Caco-2 (cell line): ENCODE data around the gene LDLRAD4. TPM values are rescaled to one million over a fixed set of nuclear protein-coding genes. Genes with fewer than 3 reads are reported as not detected.

Experiments
- BruUV-seq: library from RNA; stranded (reverse); fragments of 400-500 nt; replicated peaks from 2 replicates; lab custom pipeline; 2021; lab: Mats Ljungman, UMichigan
- CTCF ChIA-PET: fragments of 300-600 bp; sonication (Branson Sonifier 250); formaldehyde crosslinking; loops from one replicate; lab custom pipeline; 2022; ENCODE audit warnings: antibody characterized with exemption; lab: Charles Lee
- POLR2A ChIA-PET: fragments of 300-600 bp; sonication (Branson Sonifier 250); formaldehyde crosslinking; loops from one replicate; lab custom pipeline; 2022; ENCODE audit warnings: antibody characterized with exemption; lab: Charles Lee
- DNase-seq, 2 experiments: peaks; one replicate each; pipeline versions ENCODE4 v3.0.0 to v3.0.0-alpha.2; 2020 to 2022
- H3K27me3 ChIP-seq: replicated peaks from 2 replicates; pipeline ENCODE4 v1.6.0; 2011; ENCODE audit warnings: low read length; ENCODE audit not compliant: control insufficient read depth, insufficient read depth
- H3K36me3 ChIP-seq: 2 replicates; pipeline ENCODE4 v1.5.1; 2011; ENCODE audit warnings: low read length; ENCODE audit not compliant: control insufficient read depth, insufficient read depth
- H3K4me1 ChIP-seq: fragments of 250-450 bp; sonication (Bioruptor Pico); 2 replicates; pipeline ENCODE4 v1.5.1; 2020; ENCODE audit warnings: mild to moderate bottlenecking
- H3K4me3 ChIP-seq: 2 replicates; pipeline ENCODE4 v1.5.1; 2011; ENCODE audit warnings: low read depth, mild to moderate bottlenecking, control low read depth, low read length
- H3K9me3 ChIP-seq: fragments of 250-450 bp; sonication (Bioruptor Pico); 2 replicates; pipeline ENCODE4 v1.5.1; 2020; ENCODE audit warnings: mild to moderate bottlenecking, moderate library complexity
- H3K27ac Mint-ChIP-seq: one replicate; pipeline ENCODE4 v1.8.0; 2022; ENCODE audit warnings: mixed read lengths; ENCODE audit not compliant: unreplicated experiment
- H3K27me3 Mint-ChIP-seq: one replicate; pipeline ENCODE4 v1.8.0; 2022; ENCODE audit warnings: mixed read lengths; ENCODE audit not compliant: insufficient read depth, unreplicated experiment
- H3K36me3 Mint-ChIP-seq: one replicate; pipeline ENCODE4 v1.8.0; 2022; ENCODE audit warnings: mild to moderate bottlenecking, mixed read lengths; ENCODE audit not compliant: insufficient read depth, unreplicated experiment
- H3K4me1 Mint-ChIP-seq: one replicate; pipeline ENCODE4 v1.8.0; 2022; ENCODE audit warnings: low read depth, mixed read lengths; ENCODE audit not compliant: unreplicated experiment
- H3K4me3 Mint-ChIP-seq: one replicate; pipeline ENCODE4 v1.8.0; 2022; ENCODE audit warnings: mild to moderate bottlenecking, moderate library complexity, mixed read lengths; ENCODE audit not compliant: unreplicated experiment
- H3K9me3 Mint-ChIP-seq: one replicate; pipeline ENCODE4 v1.8.0; 2022; ENCODE audit warnings: mixed read lengths; ENCODE audit not compliant: unreplicated experiment
- CTCF ChIP-seq, 2 experiments: fragments of 200-600 bp in 1 of 2; IDR thresholded peaks; 1 replicate in 1 of 2; 2 replicates in 1 of 2; pipeline versions ENCODE4 v1.5.1 to v1.8.0; 2011 to 2022; ENCODE audit warnings: antibody characterized with exemption in 1 of 2, control low read depth in 1 of 2, inconsistent platforms in 1 of 2, low read depth in 1 of 2, low read length in 1 of 2, mild to moderate bottlenecking in 1 of 2, moderate library complexity in 1 of 2; ENCODE audit not compliant: insufficient read depth in 1 of 2, severe bottlenecking in 1 of 2, unreplicated experiment in 1 of 2
- intact Hi-C: fragments of 100-400 bp; cut with micrococcal nuclease; formaldehyde crosslinking; loops from one replicate; pipeline ENCODE4 v1.10.0; 2022; ENCODE audit not compliant: unreplicated experiment
- total RNA-seq: library from RNA; stranded (reverse); gene quantifications from 2 replicates; pipeline ENCODE4 v1.2.3, GENCODE V29; 2022

Gene LDLRAD4
- total RNA-seq, 1 experiment from 2014 or later, result 1.2 TPM

GRCh38 chr18:13414102-13414501, 195.5 kb downstream of the LDLRAD4 start:
- BruUV-seq, result no TSS peak
- no peak for TF ChIP-seq CTCF (IDR thresholded peaks at IDR 0.05; ENCODE audit: insufficient read depth in 1 of 2, low read depth in 1 of 2, low read length in 1 of 2, severe bottlenecking in 1 of 2, unreplicated experiment in 1 of 2)
- peaks cover 5% of the 10 kb centered on the region for H3K27me3 Mint-ChIP-seq
- no peak overlapping the region for H3K27ac Mint-ChIP-seq
- H3K4me1 ChIP-seq, result no peaks in the 10 kb centered on the region
- CTCF ChIA-PET, result no interaction called here
- H3K4me1 Mint-ChIP-seq, result no peaks in the 10 kb centered on the region
- DNase-seq, result no peak
- POLR2A ChIA-PET, result no interaction called here
- H3K9me3 ChIP-seq, result no peaks in the 10 kb centered on the region
- no peak overlapping the region for H3K4me3 Mint-ChIP-seq
- H3K27me3 ChIP-seq, result no peaks in the 10 kb centered on the region; the same call in 1 of the 2 replicates
- intact Hi-C loops, result no loop called here
- no peaks in the 10 kb centered on the region for H3K36me3 ChIP-seq
- no peaks in the 10 kb centered on the region for H3K36me3 Mint-ChIP-seq
- H3K9me3 Mint-ChIP-seq, result no peaks in the 10 kb centered on the region
- no peak overlapping the region for H3K4me3 ChIP-seq

GRCh38 chr18:13414521-13414920, 196.0 kb downstream of the LDLRAD4 start:
- no peak overlapping the region for H3K27ac Mint-ChIP-seq
- no peaks in the 10 kb centered on the region for H3K4me1 ChIP-seq
- intact Hi-C loops, result no loop called here
- peaks cover 5% of the 10 kb centered on the region for H3K27me3 Mint-ChIP-seq
- no peaks in the 10 kb centered on the region; the same call in 1 of the 2 replicates for H3K27me3 ChIP-seq
- H3K36me3 Mint-ChIP-seq, result no peaks in the 10 kb centered on the region
- no peak for DNase-seq
- no peaks in the 10 kb centered on the region for H3K9me3 ChIP-seq
- TF ChIP-seq CTCF (IDR thresholded peaks at IDR 0.05; ENCODE audit: insufficient read depth in 1 of 2, low read depth in 1 of 2, low read length in 1 of 2, severe bottlenecking in 1 of 2, unreplicated experiment in 1 of 2), result no peak
- H3K4me3 Mint-ChIP-seq, result no peak overlapping the region
- ChIA-PET CTCF (no interaction called here), POLR2A (no interaction called here)
- H3K4me1 Mint-ChIP-seq, result no peaks in the 10 kb centered on the region
- H3K36me3 ChIP-seq, result no peaks in the 10 kb centered on the region
- H3K4me3 ChIP-seq, result no peak overlapping the region
- H3K9me3 Mint-ChIP-seq, result no peaks in the 10 kb centered on the region
- no TSS peak for BruUV-seq

GRCh38 chr18:13415736-13416135, 197.2 kb downstream of the LDLRAD4 start:
- no peaks in the 10 kb centered on the region for H3K9me3 Mint-ChIP-seq
- Histone ChIP-seq H3K9me3 (no peaks in the 10 kb centered on the region), H3K27me3 (no peaks in the 10 kb centered on the region; the same call in 1 of the 2 replicates), H3K4me3 (no peak overlapping the region), H3K4me1 (no peaks in the 10 kb centered on the region), H3K36me3 (no peaks in the 10 kb centered on the region)
- H3K27ac Mint-ChIP-seq, result no peak overlapping the region
- peaks cover 5% of the 10 kb centered on the region for H3K27me3 Mint-ChIP-seq
- no peak for TF ChIP-seq CTCF (IDR thresholded peaks at IDR 0.05; ENCODE audit: insufficient read depth in 1 of 2, low read depth in 1 of 2, low read length in 1 of 2, severe bottlenecking in 1 of 2, unreplicated experiment in 1 of 2)
- intact Hi-C loops, result no loop called here
- H3K36me3 Mint-ChIP-seq, result no peaks in the 10 kb centered on the region
- no peaks in the 10 kb centered on the region for H3K4me1 Mint-ChIP-seq
- no peak overlapping the region for H3K4me3 Mint-ChIP-seq
- no TSS peak for BruUV-seq
- ChIA-PET CTCF (no interaction called here), POLR2A (no interaction called here)
- DNase-seq, result no peak
